HepG2 (cell line): Measurements from ENCODE around the gene RAP1A.

Experiments used
- CC2D1A ChIP-seq: sonication (generic); formaldehyde crosslinking; IDR thresholded peaks from 2 replicates; pipeline ENCODE4 v1.8.1; 2023; ENCODE audit warnings: mild to moderate bottlenecking, missing genetic modification reagents
- CHD2 ChIP-seq: IDR thresholded peaks from 2 replicates; pipeline ENCODE4 v1.6.1; 2011; ENCODE audit warnings: low read depth, low read length, improper control_type of control experiment
- KDM1A ChIP-seq: IDR thresholded peaks from 2 replicates; pipeline ENCODE4 v1.6.1; 2016; ENCODE audit warnings: missing compliant biosample characterization
- PCBP2 ChIP-seq: fragments of 200-400 bp; formaldehyde crosslinking; optimal IDR thresholded peaks from 2 replicates; pipeline ENCODE3; 2018; ENCODE audit warnings: low read length, low read depth; ENCODE audit not compliant: poor library complexity, severe bottlenecking
- REST ChIP-seq, 2 experiments: IDR thresholded peaks; 2 replicates each; pipeline ENCODE4 v1.6.1; 2011 to 2012; ENCODE audit warnings: low read length in 2 of 2, borderline replicate concordance in 1 of 2, low read depth in 1 of 2, mild to moderate bottlenecking in 1 of 2, moderate library complexity in 1 of 2
- RXRA ChIP-seq: sonication (generic); formaldehyde crosslinking; IDR thresholded peaks from 2 replicates; pipeline ENCODE4 v1.5.1; 2020; ENCODE audit warnings: missing genetic modification reagents
- SETDB1 ChIP-seq: sonication (generic); formaldehyde crosslinking; IDR thresholded peaks from 2 replicates; pipeline ENCODE4 v1.5.1; 2020; ENCODE audit warnings: missing genetic modification reagents, mild to moderate bottlenecking, borderline replicate concordance
- TBX2 ChIP-seq: sonication (generic); formaldehyde crosslinking; IDR thresholded peaks from 2 replicates; pipeline ENCODE4 v1.5.0; 2020; ENCODE audit warnings: missing genetic modification reagents, mild to moderate bottlenecking, borderline replicate concordance
- ZNF772 ChIP-seq: sonication (generic); formaldehyde crosslinking; IDR thresholded peaks from 2 replicates; pipeline ENCODE4 v1.5.0; 2020; ENCODE audit warnings: mild to moderate bottlenecking, missing genetic modification reagents
- ZNF773 ChIP-seq: sonication (generic); formaldehyde crosslinking; IDR thresholded peaks from 2 replicates; pipeline ENCODE4 v1.4.0; 2020; ENCODE audit warnings: missing genetic modification reagents, borderline replicate concordance

GRCh38 chr1:111725192-111725591 is 105.6 kb downstream of the RAP1A start:
- TF ChIP-seq SETDB1 (no peak), REST (IDR thresholded peaks at IDR 0.05; ENCODE audit: borderline replicate concordance in 1 of 2, low read depth in 1 of 2, low read length in 2 of 2) (no peak), PCBP2 (no peak), ZNF772 (CRISPR knock-in tag) (no peak), RXRA (CRISPR knock-in tag) (no peak), CHD2 (no peak), CC2D1A (CRISPR knock-in tag) (no peak), ZNF773 (no peak), TBX2 (CRISPR knock-in tag) (no peak), KDM1A (CRISPR knock-in tag) (no peak)
